Measurements from ENCODE around the gene DCBLD2. TPM values are rescaled to one million over a fixed set of nuclear protein-coding genes. Genes with fewer than 3 reads are reported as not detected.

DCBLD2 gene
- total RNA-seq, 1 experiment from 2014 or later, result 48.0 TPM

- no peak overlapping the region for H2AFZ ChIP-seq (ENCODE audit: low read length)
- H3K23me2 ChIP-seq (ENCODE audit: insufficient read length, low read depth, low read length, poor library complexity, severe bottlenecking), result no peaks in the 10 kb centered on the region
- Mint-ChIP-seq H3K4me1 (peaks cover 0 to 2% of the 10 kb centered on the region in 2 experiments; a peak in 1 of 4 replicates), H3K27ac (no peak overlapping the region), H3K27me3 (ENCODE audit: low read depth) (no peaks in the 10 kb centered on the region), H3K4me3 (no peak overlapping the region), H3K36me3 (ENCODE audit: insufficient read depth in 1 of 3, low read depth in 3 of 3) (no peaks in the 10 kb centered on the region), H3K9me3 (no peaks in the 10 kb centered on the region; a peak in 1 of 5 replicates)
- H2BK120ac ChIP-seq (ENCODE audit: low read depth, low read length, poor library complexity, severe bottlenecking), result no peak overlapping the region
- no peaks in the 10 kb centered on the region for H3K79me1 ChIP-seq (ENCODE audit: insufficient read depth, low read depth, low read length, poor library complexity, severe bottlenecking)
- H3K56ac ChIP-seq (ENCODE audit: insufficient read length, low read depth, low read length), result no peak overlapping the region
- no peak overlapping the region for H3K23ac ChIP-seq (ENCODE audit: insufficient read length, low read depth, low read length)
- H4K20me1 ChIP-seq (ENCODE audit: control insufficient read depth, insufficient read depth, insufficient read length), result no peaks in the 10 kb centered on the region
- H3K27me3 ChIP-seq (ENCODE audit: insufficient read depth, low read length), result no peaks in the 10 kb centered on the region
- no peak overlapping the region for H2BK5ac ChIP-seq (ENCODE audit: insufficient read length, low read length)
- no peak for TF ChIP-seq CTCF (conservative IDR thresholded peaks at IDR 0.05)
- no peaks in the 10 kb centered on the region for H3K9me3 ChIP-seq (ENCODE audit: control insufficient read depth, low read depth, low read length)
- H3K79me2 ChIP-seq (ENCODE audit: insufficient read depth, low read length), result no peaks in the 10 kb centered on the region
- H4K91ac ChIP-seq (ENCODE audit: insufficient read length, low read depth, low read length), result no peak overlapping the region
- H3K9ac ChIP-seq (ENCODE audit: extremely low read depth, insufficient read length, low read length), result no peak overlapping the region
- no peak overlapping the region for H2BK12ac ChIP-seq (ENCODE audit: insufficient read length, low read depth, low read length)
- no CpG with 5 or more reads among the region's 2 CpGs for WGBS (ENCODE audit: extremely low coverage, insufficient read length, low lambda C conversion rate)
- no peak overlapping the region for H2AK5ac ChIP-seq (ENCODE audit: insufficient read length, low read length)
- no peak overlapping the region for H2BK15ac ChIP-seq (ENCODE audit: low read depth, low read length)
- no peak overlapping the region for H3K14ac ChIP-seq (ENCODE audit: insufficient read depth, low read length)
- H3K4me2 ChIP-seq (ENCODE audit: insufficient read depth, insufficient read length, low read length), result no peak overlapping the region
- H4K5ac ChIP-seq (ENCODE audit: insufficient read length, low read depth, low read length), result no peak overlapping the region
- no peak overlapping the region for H3K18ac ChIP-seq (ENCODE audit: insufficient read length, low read depth, low read length)
- no peak overlapping the region for H2BK20ac ChIP-seq (ENCODE audit: low read depth, low read length, poor library complexity, severe bottlenecking)
- no peak overlapping the region for H3T11ph ChIP-seq (ENCODE audit: low read length)
- H3K4ac ChIP-seq (ENCODE audit: low read depth, low read length), result no peak overlapping the region
- H3K4me1 ChIP-seq (ENCODE audit: insufficient read depth, low read length), result no peaks in the 10 kb centered on the region
- H3K27ac ChIP-seq (ENCODE audit: insufficient read length, low read depth, low read length), result no peak overlapping the region
- DNase-seq, result no peak
- no peak overlapping the region for H4K8ac ChIP-seq (replicated peaks; ENCODE audit: insufficient read length, low read depth, low read length)
Observed at GRCh38 chr3:98921957-98922356, 20.5 kb upstream of the DCBLD2 start.
